Neutrophil (primary cell): ENCODE measurements around the gene AFDN.

ENCODE experiments used
- H3K27ac ChIP-seq: fragments of 200-600 bp; sonication (generic); 2 replicates; pipeline ENCODE4 v1.5.1; 2016; ENCODE audit warnings: mild to moderate bottlenecking, moderate library complexity
- H3K27me3 ChIP-seq: fragments of 200-600 bp; sonication (generic); 2 replicates; pipeline ENCODE4 v1.6.0; 2016; ENCODE audit warnings: mild to moderate bottlenecking
- H3K36me3 ChIP-seq: fragments of 200-600 bp; sonication (generic); 2 replicates; pipeline ENCODE4 v1.5.1; 2017
- H3K4me1 ChIP-seq, 2 experiments: fragments of 200-600 bp in 1 of 2; sonication (generic) in 1 of 2; 1 replicate in 1 of 2; 2 replicates in 1 of 2; pipeline versions ENCODE4 v1.5.1 to v1.6.1; 2013 to 2016; ENCODE audit warnings: low read depth in 1 of 2, low read length in 1 of 2, mild to moderate bottlenecking in 1 of 2, moderate library complexity in 1 of 2; ENCODE audit not compliant: control insufficient read depth in 1 of 2, insufficient read depth in 1 of 2
- H3K4me3 ChIP-seq, 2 experiments: fragments of 200-600 bp in 1 of 2; sonication (generic) in 1 of 2; 1 replicate in 1 of 2; 2 replicates in 1 of 2; pipeline ENCODE4 v1.5.1; 2013 to 2016; ENCODE audit warnings: low read depth in 1 of 2, low read length in 1 of 2, mild to moderate bottlenecking in 1 of 2, moderate library complexity in 1 of 2
- H3K9me3 ChIP-seq: fragments of 200-600 bp; sonication (generic); 2 replicates; pipeline ENCODE4 v1.5.1; 2016
- TF ChIP-seq, protein P1 (sequence below): fragments of 200-600 bp; sonication (generic); IDR thresholded peaks from 2 replicates; pipeline ENCODE4 v1.5.1; 2016; ENCODE audit warnings: antibody characterized with exemption

AFDN gene

DNA sequence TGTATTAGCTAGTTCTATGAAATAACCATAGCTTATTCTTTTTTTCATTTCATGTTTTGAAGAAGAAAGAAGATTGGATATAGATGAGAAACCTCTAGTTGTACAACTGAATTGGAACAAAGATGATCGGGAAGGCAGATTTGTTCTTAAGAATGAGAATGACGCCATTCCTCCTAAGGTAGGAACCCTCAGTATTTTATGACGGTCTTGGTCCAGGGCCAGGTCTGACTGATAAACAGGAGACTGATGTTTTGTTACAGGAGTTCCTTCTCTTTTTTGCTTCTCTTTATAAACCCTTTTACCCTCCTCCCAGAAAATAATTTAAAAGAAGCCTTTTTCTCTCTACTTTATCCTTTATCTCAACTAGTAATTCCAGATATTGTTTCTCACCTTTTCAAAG lies 43.6 kb downstream of the AFDN start:
- H3K4me3 ChIP-seq = no peak overlapping the region
- TF ChIP-seq, protein P1, sequence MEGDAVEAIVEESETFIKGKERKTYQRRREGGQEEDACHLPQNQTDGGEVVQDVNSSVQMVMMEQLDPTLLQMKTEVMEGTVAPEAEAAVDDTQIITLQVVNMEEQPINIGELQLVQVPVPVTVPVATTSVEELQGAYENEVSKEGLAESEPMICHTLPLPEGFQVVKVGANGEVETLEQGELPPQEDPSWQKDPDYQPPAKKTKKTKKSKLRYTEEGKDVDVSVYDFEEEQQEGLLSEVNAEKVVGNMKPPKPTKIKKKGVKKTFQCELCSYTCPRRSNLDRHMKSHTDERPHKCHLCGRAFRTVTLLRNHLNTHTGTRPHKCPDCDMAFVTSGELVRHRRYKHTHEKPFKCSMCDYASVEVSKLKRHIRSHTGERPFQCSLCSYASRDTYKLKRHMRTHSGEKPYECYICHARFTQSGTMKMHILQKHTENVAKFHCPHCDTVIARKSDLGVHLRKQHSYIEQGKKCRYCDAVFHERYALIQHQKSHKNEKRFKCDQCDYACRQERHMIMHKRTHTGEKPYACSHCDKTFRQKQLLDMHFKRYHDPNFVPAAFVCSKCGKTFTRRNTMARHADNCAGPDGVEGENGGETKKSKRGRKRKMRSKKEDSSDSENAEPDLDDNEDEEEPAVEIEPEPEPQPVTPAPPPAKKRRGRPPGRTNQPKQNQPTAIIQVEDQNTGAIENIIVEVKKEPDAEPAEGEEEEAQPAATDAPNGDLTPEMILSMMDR = no peak
- no peak overlapping the region for H3K27ac ChIP-seq
- no peaks in the 10 kb centered on the region for H3K9me3 ChIP-seq
- no peaks in the 10 kb centered on the region for H3K27me3 ChIP-seq
- no peaks in the 10 kb centered on the region for H3K4me1 ChIP-seq
- H3K36me3 ChIP-seq = no peaks in the 10 kb centered on the region

- Histone ChIP-seq H3K4me1 (no peaks in the 10 kb centered on the region), H3K27ac (no peak overlapping the region), H3K36me3 (no peaks in the 10 kb centered on the region), H3K27me3 (no peaks in the 10 kb centered on the region), H3K4me3 (no peak overlapping the region), H3K9me3 (no peaks in the 10 kb centered on the region)
- TF ChIP-seq, protein P1 = no peak
These were observed 46.0 kb downstream of the AFDN start for GRCh38 chr6:167872538-167873210.

- Histone ChIP-seq H3K9me3 (no peaks in the 10 kb centered on the region), H3K4me3 (no peak overlapping the region), H3K36me3 (no peaks in the 10 kb centered on the region), H3K4me1 (no peaks in the 10 kb centered on the region), H3K27me3 (no peaks in the 10 kb centered on the region), H3K27ac (no peak overlapping the region)
- TF ChIP-seq, protein P1 = no peak
These were observed 51.5 kb downstream of the AFDN start for GRCh38 chr6:167877994-167878779.

DNA sequence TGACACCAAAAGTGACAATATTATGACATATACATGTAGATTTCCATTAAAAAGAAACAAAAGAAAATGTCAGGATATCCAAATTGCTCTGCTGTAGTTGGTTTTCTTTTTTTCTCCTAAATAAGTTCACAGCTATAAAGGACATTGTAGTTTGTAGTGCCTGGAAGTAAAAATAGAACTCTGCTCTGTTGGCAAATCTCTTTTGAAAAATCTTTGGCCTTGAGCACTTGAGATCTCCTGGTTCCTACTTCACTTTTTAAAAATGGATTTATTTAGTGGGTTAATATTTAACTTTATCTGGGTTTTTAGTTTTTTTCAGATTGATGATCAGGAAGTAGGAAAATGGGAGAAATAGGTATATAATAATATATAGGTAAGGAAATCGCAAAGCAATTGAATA lies 52.9 kb downstream of the AFDN start:
- Histone ChIP-seq H3K4me3 (no peak overlapping the region), H3K9me3 (no peaks in the 10 kb centered on the region), H3K27ac (no peak overlapping the region), H3K27me3 (no peaks in the 10 kb centered on the region), H3K4me1 (no peaks in the 10 kb centered on the region), H3K36me3 (no peaks in the 10 kb centered on the region)
- TF ChIP-seq, protein P1 = no peak

- Histone ChIP-seq H3K4me3 (no peak overlapping the region), H3K27ac (no peak overlapping the region), H3K9me3 (no peaks in the 10 kb centered on the region), H3K27me3 (no peaks in the 10 kb centered on the region), H3K36me3 (no peaks in the 10 kb centered on the region), H3K4me1 (no peaks in the 10 kb centered on the region)
- TF ChIP-seq, protein P1 = no peak
These were observed 54.6 kb downstream of the AFDN start for GRCh38 chr6:167881327-167881726.
